Keratinocyte (primary cell): ENCODE measurements around the gene ARL6IP5. TPM values are rescaled to one million over a fixed set of nuclear protein-coding genes. Genes with fewer than 3 reads are reported as not detected.

Source experiments
- DNase-seq: peaks from one replicate; pipeline ENCODE4 v3.0.0-alpha.2; 2011; ENCODE audit warnings: low read depth, missing footprints, low spot score
- FAIRE-seq: peaks from 2 replicates; lab custom pipeline; 2011; peaks lifted over from hg19 to GRCh38; lab: Jason Lieb, UNC
- H2AFZ ChIP-seq: 2 replicates; pipeline ENCODE4 v1.6.0; 2012; ENCODE audit warnings: low read length, control low read depth, inconsistent platforms; ENCODE audit not compliant: control insufficient read depth
- H3K27ac ChIP-seq: 2 replicates; pipeline ENCODE4 v1.5.1; 2011; ENCODE audit warnings: low read length; ENCODE audit not compliant: control insufficient read depth, insufficient read depth
- H3K27me3 ChIP-seq: 3 replicates; pipeline ENCODE4 v1.6.0; 2011; ENCODE audit warnings: low read length; ENCODE audit not compliant: control insufficient read depth, insufficient read depth; ENCODE audit errors: extremely low read depth
- H3K36me3 ChIP-seq, 2 experiments: 2 replicates in 1 of 2; 3 replicates in 1 of 2; pipeline ENCODE4 v1.5.1; 2011; ENCODE audit warnings: low read length in 2 of 2, mild to moderate bottlenecking in 1 of 2; ENCODE audit not compliant: control insufficient read depth in 2 of 2, insufficient read depth in 2 of 2; ENCODE audit errors: extremely low read depth in 1 of 2
- H3K4me1 ChIP-seq: 3 replicates; pipeline ENCODE4 v1.5.1; 2011; ENCODE audit warnings: low read length; ENCODE audit not compliant: control insufficient read depth, insufficient read depth; ENCODE audit errors: extremely low read depth
- H3K4me2 ChIP-seq: 3 replicates; pipeline ENCODE4 v1.6.0; 2011; ENCODE audit warnings: low read depth, low read length; ENCODE audit not compliant: control insufficient read depth, insufficient read depth; ENCODE audit errors: extremely low read depth
- H3K4me3 ChIP-seq, 3 experiments: fragments of 200-600 bp in 1 of 3; sonication (generic) in 1 of 3; 2 replicates in 2 of 3; 3 replicates in 1 of 3; pipeline ENCODE4 v1.5.1; 2011 to 2016; ENCODE audit warnings: low read length in 3 of 3, mild to moderate bottlenecking in 3 of 3, control low read depth in 2 of 3, inconsistent platforms in 1 of 3, low read depth in 1 of 3, mixed read lengths in 1 of 3, mixed run types in 1 of 3, moderate library complexity in 1 of 3; ENCODE audit not compliant: control insufficient read depth in 2 of 3, insufficient read depth in 2 of 3; ENCODE audit errors: extremely low read depth in 1 of 3
- H3K79me2 ChIP-seq: 2 replicates; pipeline ENCODE4 v1.6.0; 2012; ENCODE audit warnings: low read length; ENCODE audit not compliant: control insufficient read depth, insufficient read depth
- H3K9ac ChIP-seq: 3 replicates; pipeline ENCODE4 v1.6.0; 2011; ENCODE audit warnings: low read length; ENCODE audit not compliant: control insufficient read depth, insufficient read depth; ENCODE audit errors: extremely low read depth
- H3K9me1 ChIP-seq: 3 replicates; pipeline ENCODE4 v1.6.0; 2011; ENCODE audit warnings: low read length; ENCODE audit not compliant: control insufficient read depth, insufficient read depth; ENCODE audit errors: extremely low read depth
- H3K9me3 ChIP-seq: 2 replicates; pipeline ENCODE4 v1.5.1; 2012; ENCODE audit warnings: low read depth, low read length; ENCODE audit not compliant: control insufficient read depth
- H4K20me1 ChIP-seq: 3 replicates; pipeline ENCODE4 v1.6.0; 2011; ENCODE audit warnings: low read length; ENCODE audit not compliant: control insufficient read depth, insufficient read depth; ENCODE audit errors: extremely low read depth
- CTCF ChIP-seq, 3 experiments: IDR thresholded peaks in 1 of 3; conservative IDR thresholded peaks in 1 of 3; optimal IDR thresholded peaks in 1 of 3; 2 replicates in 2 of 3; 3 replicates in 1 of 3; pipeline versions ENCODE3 to v1.5.1; 2011; ENCODE audit warnings: low read length in 3 of 3, mild to moderate bottlenecking in 3 of 3, moderate library complexity in 2 of 3, control low read depth in 1 of 3, inconsistent platforms in 1 of 3; ENCODE audit not compliant: insufficient read depth in 2 of 3; ENCODE audit errors: extremely low read depth in 1 of 3
- EZH2 ChIP-seq: IDR thresholded peaks from one replicate; pipeline ENCODE4 v1.6.1; 2012; ENCODE audit warnings: inconsistent platforms, mild to moderate bottlenecking, low read length, moderate library complexity
- dilution Hi-C: fragments of 300-500 bp; cut with MboI; formaldehyde crosslinking; loops from one replicate; pipeline ENCODE4 v1.7.0; 2020; ENCODE audit warnings: low sequenced_read_pairs; ENCODE audit not compliant: extremely low pct_ligation_motif_present
- polyA plus RNA-seq, 5 experiments: library from polyadenylated mRNA; depleted of rRNA in 3 of 5; stranded (reverse) in 3 of 5; stranded (forward) in 1 of 5; unstranded in 1 of 5; fragments of >200 nt; gene quantifications; 1 replicate in 1 of 5; 2 replicates in 3 of 5; 3 replicates in 1 of 5; pipeline versions ENCODE4 v1.2.1 to v1.2.3, GENCODE V29; 2011 to 2012; ENCODE audit warnings: missing spikeins in 2 of 5, low read depth in 1 of 5, low replicate concordance in 1 of 5

Gene ARL6IP5
- polyA plus RNA-seq, 1 donor (not counting 4 experiments of a cell fraction or from before 2014, with no cell fraction given): 112 TPM

- Histone ChIP-seq H2AFZ (no peak overlapping the region), H3K79me2 (no peaks in the 10 kb centered on the region), H4K20me1 (no peaks in the 10 kb centered on the region), H3K27ac (no peak overlapping the region), H3K9ac (no peak overlapping the region), H3K9me3 (no peaks in the 10 kb centered on the region), H3K4me2 (no peak overlapping the region), H3K4me3 (no peak overlapping the region), H3K9me1 (no peaks in the 10 kb centered on the region), H3K27me3 (no peaks in the 10 kb centered on the region), H3K36me3 (no peaks in the 10 kb centered on the region), H3K4me1 (no peaks in the 10 kb centered on the region)
- dilution Hi-C loops: no loop called here
- FAIRE-seq (no peak), DNase-seq (no peak)
- TF ChIP-seq CTCF (optimal IDR thresholded peaks at IDR 0.05 in 1 of 3, IDR thresholded peaks at IDR 0.05 in 1 of 3, conservative IDR thresholded peaks at IDR 0.05 in 1 of 3; ENCODE audit: extremely low read depth in 1 of 3, insufficient read depth in 2 of 3, low read length in 3 of 3): no peak
- TF ChIP-seq EZH2: no peak
Measured at GRCh38 chr3:69129531-69129930, 44.8 kb downstream of the ARL6IP5 start.

- Histone ChIP-seq H2AFZ (no peak overlapping the region), H3K36me3 (no peaks in the 10 kb centered on the region), H3K27ac (no peak overlapping the region), H3K4me3 (no peak overlapping the region), H3K4me1 (no peaks in the 10 kb centered on the region), H3K27me3 (no peaks in the 10 kb centered on the region), H3K9ac (no peak overlapping the region), H3K9me1 (no peaks in the 10 kb centered on the region), H4K20me1 (no peaks in the 10 kb centered on the region), H3K79me2 (no peaks in the 10 kb centered on the region), H3K4me2 (no peak overlapping the region), H3K9me3 (no peaks in the 10 kb centered on the region)
- no peak for TF ChIP-seq EZH2
- TF ChIP-seq CTCF (optimal IDR thresholded peaks at IDR 0.05 in 1 of 3, IDR thresholded peaks at IDR 0.05 in 1 of 3, conservative IDR thresholded peaks at IDR 0.05 in 1 of 3; ENCODE audit: extremely low read depth in 1 of 3, insufficient read depth in 2 of 3, low read length in 3 of 3): no peak
- dilution Hi-C loops: no loop called here
- DNase-seq (no peak), FAIRE-seq (no peak)
Measured at GRCh38 chr3:69130689-69131088, 46.0 kb downstream of the ARL6IP5 start.
